Lower leg skin (tissue), 4 donors: ENCODE results near the gene CAMK2D. TPM values are rescaled to one million over a fixed set of nuclear protein-coding genes. Genes with fewer than 3 reads are reported as not detected.

Source experiments
- DNase-seq, 2 donors: peaks; one replicate each; pipeline ENCODE4 v3.0.0-alpha.2; 2019; ENCODE audit warnings: low spot score in 2 of 2
- H3K4me3 ChIP-seq: fragments of 200-600 bp; sonication (generic); 2 replicates; pipeline ENCODE4 v1.5.1; 2017; ENCODE audit warnings: mild to moderate bottlenecking, low read depth; ENCODE audit not compliant: poor library complexity, severe bottlenecking
- POLR2A ChIP-seq, 2 donors: fragments of 450-650 bp; IDR thresholded peaks; one replicate each; pipeline ENCODE4 v1.6.1; 2016 to 2017; ENCODE audit warnings: antibody characterized with exemption in 2 of 2, mild to moderate bottlenecking in 1 of 2, moderate library complexity in 1 of 2
- WGBS, 2 donors: methylation state at CpG; one replicate each; pipeline ENCODE4 v1.1.5; 2018; 5-methylcytosine and 5-hydroxymethylcytosine counted together
- intact Hi-C: fragments of 100-400 bp; cut with DNase I; formaldehyde crosslinking; loops from one replicate; pipeline ENCODE4 v1.15.0; 2023; ENCODE audit warnings: low total_unique reads
- total RNA-seq, 4 donors: library from RNA; depleted of rRNA; stranded (reverse); fragments of >200 nt; gene quantifications; one replicate each; pipeline ENCODE4 v1.1.0, GENCODE V29; 2016
- TF ChIP-seq, protein P1 (sequence below), 3 donors: fragments of 450-650 bp; IDR thresholded peaks; one replicate each; pipeline ENCODE4 v1.5.1; 2016; ENCODE audit warnings: antibody characterized with exemption in 3 of 3, mild to moderate bottlenecking in 3 of 3, moderate library complexity in 2 of 3

Gene CAMK2D
- total RNA-seq, 4 donors from 2014 or later: 25.2 to 40.7 (median 32.7) TPM

DNA sequence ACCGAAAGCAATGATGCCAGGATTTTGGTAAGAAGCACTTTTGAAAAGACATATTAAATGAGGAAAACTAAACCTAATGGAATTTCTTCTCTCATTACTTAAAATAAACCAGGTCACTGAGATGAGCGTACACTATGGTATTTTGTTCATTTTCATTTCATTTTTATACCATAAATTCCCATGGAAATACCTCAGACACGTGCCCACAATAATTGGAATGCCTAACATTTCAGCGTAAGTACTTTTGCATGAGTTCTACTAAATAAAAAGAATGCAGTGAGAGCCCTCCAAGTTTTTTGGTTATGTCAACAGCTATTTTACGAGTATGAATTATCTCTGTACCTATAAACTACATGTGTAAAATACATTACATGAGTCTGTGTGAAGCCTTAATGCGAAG is 3.2 kb downstream of the CAMK2D start:
- WGBS, 2 donors: 78% methylated on average over 6 of the region's 6 CpGs
- H3K4me3 ChIP-seq: no peak overlapping the region
- TF ChIP-seq, protein P1, sequence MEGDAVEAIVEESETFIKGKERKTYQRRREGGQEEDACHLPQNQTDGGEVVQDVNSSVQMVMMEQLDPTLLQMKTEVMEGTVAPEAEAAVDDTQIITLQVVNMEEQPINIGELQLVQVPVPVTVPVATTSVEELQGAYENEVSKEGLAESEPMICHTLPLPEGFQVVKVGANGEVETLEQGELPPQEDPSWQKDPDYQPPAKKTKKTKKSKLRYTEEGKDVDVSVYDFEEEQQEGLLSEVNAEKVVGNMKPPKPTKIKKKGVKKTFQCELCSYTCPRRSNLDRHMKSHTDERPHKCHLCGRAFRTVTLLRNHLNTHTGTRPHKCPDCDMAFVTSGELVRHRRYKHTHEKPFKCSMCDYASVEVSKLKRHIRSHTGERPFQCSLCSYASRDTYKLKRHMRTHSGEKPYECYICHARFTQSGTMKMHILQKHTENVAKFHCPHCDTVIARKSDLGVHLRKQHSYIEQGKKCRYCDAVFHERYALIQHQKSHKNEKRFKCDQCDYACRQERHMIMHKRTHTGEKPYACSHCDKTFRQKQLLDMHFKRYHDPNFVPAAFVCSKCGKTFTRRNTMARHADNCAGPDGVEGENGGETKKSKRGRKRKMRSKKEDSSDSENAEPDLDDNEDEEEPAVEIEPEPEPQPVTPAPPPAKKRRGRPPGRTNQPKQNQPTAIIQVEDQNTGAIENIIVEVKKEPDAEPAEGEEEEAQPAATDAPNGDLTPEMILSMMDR (IDR thresholded peaks at IDR 0.05): no peak
- TF ChIP-seq POLR2A (IDR thresholded peaks at IDR 0.05): no peak
- DNase-seq: no peak
- intact Hi-C loops: no loop called here

DNA sequence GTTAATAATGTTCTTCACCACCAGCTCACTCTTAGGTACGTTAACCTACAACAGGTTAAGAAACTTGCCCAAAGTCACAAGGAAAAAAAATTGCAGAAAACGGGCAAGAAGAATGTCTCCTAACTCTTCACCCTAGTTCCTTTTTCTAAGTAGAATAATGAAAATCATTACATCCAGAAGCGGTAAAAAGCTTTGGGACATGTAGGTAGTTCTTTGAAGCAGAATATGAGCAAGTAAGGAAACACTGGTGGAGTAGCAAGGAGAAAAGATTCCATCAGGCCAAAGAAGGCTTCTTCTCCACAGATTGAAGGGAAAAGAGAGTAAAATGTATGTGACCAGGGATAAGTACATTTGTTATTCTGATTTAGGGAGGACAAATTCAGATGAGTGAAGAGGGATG is 4.1 kb downstream of the CAMK2D start:
- TF ChIP-seq, protein P1 (IDR thresholded peaks at IDR 0.05): no peak
- no peak for TF ChIP-seq POLR2A (IDR thresholded peaks at IDR 0.05)
- DNase-seq: no peak
- intact Hi-C loops: no loop called here
- WGBS, 2 donors: 91 to 97% methylated on average over 3 of the region's 3 CpGs
- H3K4me3 ChIP-seq: no peak overlapping the region

GRCh38 chr4:113756005-113756410 is 5.5 kb downstream of the CAMK2D start:
- no peak for DNase-seq
- WGBS, 2 donors: 78 to 85% methylated on average over 1 of the region's 1 CpG
- no peak overlapping the region for H3K4me3 ChIP-seq
- intact Hi-C loops: no loop called here
- TF ChIP-seq, protein P1 (IDR thresholded peaks at IDR 0.05): no peak
- no peak for TF ChIP-seq POLR2A (IDR thresholded peaks at IDR 0.05)

DNA sequence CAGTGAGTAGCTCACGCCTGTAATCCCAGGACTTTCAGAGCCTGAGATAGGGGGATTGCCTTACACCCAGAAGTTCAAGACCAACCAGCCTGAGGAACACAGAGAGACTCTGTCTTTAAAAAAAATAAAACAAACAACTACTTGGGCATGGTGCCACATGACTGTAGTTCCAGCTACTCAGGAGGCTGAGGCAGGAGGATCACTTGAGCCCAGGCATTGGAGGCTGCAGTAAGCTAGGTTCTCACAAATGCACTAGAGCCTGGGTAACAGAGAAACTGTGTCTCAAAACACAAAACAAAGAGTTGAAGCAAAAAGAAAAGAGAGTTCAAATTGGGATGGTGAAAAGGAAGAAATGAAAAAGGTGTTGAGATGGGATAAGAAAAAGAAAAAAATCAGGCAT is 10.8 kb downstream of the CAMK2D start:
- no peak overlapping the region for H3K4me3 ChIP-seq
- 93 to 100% methylated on average over 1 of the region's 1 CpG for WGBS, 2 donors
- intact Hi-C loops: no loop called here
- DNase-seq: no peak
- no peak for TF ChIP-seq POLR2A (IDR thresholded peaks at IDR 0.05)

- TF ChIP-seq, protein P1 (IDR thresholded peaks at IDR 0.05): no peak
- no peak for TF ChIP-seq POLR2A (IDR thresholded peaks at IDR 0.05)
- intact Hi-C loops: no loop called here
- no peak overlapping the region for H3K4me3 ChIP-seq
- DNase-seq: no peak
- WGBS, 2 donors: 72 to 78% methylated on average over 4 of the region's 4 CpGs
Measured at GRCh38 chr4:113750296-113750695, 11.2 kb downstream of the CAMK2D start.

- H3K4me3 ChIP-seq: no peak overlapping the region
- WGBS, 2 donors: 92 to 93% methylated on average over 1 of the region's 1 CpG
- TF ChIP-seq, protein P1 (IDR thresholded peaks at IDR 0.05): no peak
- TF ChIP-seq POLR2A (IDR thresholded peaks at IDR 0.05): no peak
- intact Hi-C loops: no loop called here
- no peak for DNase-seq
Measured at GRCh38 chr4:113749178-113749577, 12.4 kb downstream of the CAMK2D start.
